T-helper 1 cell treated with Interleukin-12 subunit alpha and Interleukin-12 subunit beta and Interleukin-4 antibody, amounts not matched to agents 30 μg/mL and 1 μg/mL, for 36 hours (primary cell): Measurements from ENCODE around the gene DCX.
"Not testable (repeated sequence)": the region's sequence is repeated elsewhere in the genome, so short reads cannot be mapped to it uniquely, and the experiment has no call there.

ENCODE experiments used
- H3K27ac Mint-ChIP-seq: one replicate; pipeline ENCODE4 v1.8.0; 2021; ENCODE audit warnings: mild to moderate bottlenecking, mixed read lengths
- H3K27me3 Mint-ChIP-seq: one replicate; pipeline ENCODE4 v1.8.0; 2021; ENCODE audit warnings: low read depth, mixed read lengths
- H3K36me3 Mint-ChIP-seq: one replicate; pipeline ENCODE4 v1.8.0; 2021; ENCODE audit warnings: low read depth, mixed read lengths
- H3K4me1 Mint-ChIP-seq: one replicate; pipeline ENCODE4 v1.8.0; 2021; ENCODE audit warnings: low read depth, mixed read lengths
- H3K4me3 Mint-ChIP-seq: one replicate; pipeline ENCODE4 v1.8.0; 2021; ENCODE audit warnings: mild to moderate bottlenecking, moderate library complexity, mixed read lengths
- H3K9me3 Mint-ChIP-seq: one replicate; pipeline ENCODE4 v1.8.0; 2021; ENCODE audit warnings: mixed read lengths

Gene DCX

GRCh38 chrX:111352424-111352823, 59.6 kb downstream of the DCX start:
- no peaks in the 10 kb centered on the region for H3K27me3 Mint-ChIP-seq
- H3K27ac Mint-ChIP-seq = no peak overlapping the region
- H3K36me3 Mint-ChIP-seq = no peaks in the 10 kb centered on the region
- H3K4me1 Mint-ChIP-seq = no peaks in the 10 kb centered on the region
- H3K4me3 Mint-ChIP-seq = no peak overlapping the region
- no peaks in the 10 kb centered on the region for H3K9me3 Mint-ChIP-seq

- no peaks in the 10 kb centered on the region for H3K4me1 Mint-ChIP-seq
- peaks cover 3% of the 10 kb centered on the region for H3K9me3 Mint-ChIP-seq
- H3K4me3 Mint-ChIP-seq = no peak overlapping the region
- H3K36me3 Mint-ChIP-seq = no peaks in the 10 kb centered on the region
- H3K27ac Mint-ChIP-seq = no peak overlapping the region
- no peaks in the 10 kb centered on the region for H3K27me3 Mint-ChIP-seq
Measured at GRCh38 chrX:111349934-111350333, 62.1 kb downstream of the DCX start.

- peaks cover 3% of the 10 kb centered on the region for H3K9me3 Mint-ChIP-seq
Measured at GRCh38 chrX:111349101-111349500, 62.9 kb downstream of the DCX start.

GRCh38 chrX:111348429-111348828, 63.6 kb downstream of the DCX start:
- H3K27ac Mint-ChIP-seq = no peak overlapping the region
- peaks cover 3% of the 10 kb centered on the region for H3K9me3 Mint-ChIP-seq
- no peaks in the 10 kb centered on the region for H3K4me1 Mint-ChIP-seq
- H3K36me3 Mint-ChIP-seq = no peaks in the 10 kb centered on the region
- H3K27me3 Mint-ChIP-seq = no peaks in the 10 kb centered on the region
- H3K4me3 Mint-ChIP-seq = no peak overlapping the region

More at GRCh38 chrX:111349101-111349500, 62.9 kb downstream of the DCX start:
- H3K27ac Mint-ChIP-seq = no peak overlapping the region
- H3K4me3 Mint-ChIP-seq = no peak overlapping the region
- H3K27me3 Mint-ChIP-seq = no peaks in the 10 kb centered on the region
- no peaks in the 10 kb centered on the region for H3K36me3 Mint-ChIP-seq
- H3K4me1 Mint-ChIP-seq = no peaks in the 10 kb centered on the region

GRCh38 chrX:111346150-111346549, 65.8 kb downstream of the DCX start:
- not testable (repeated sequence) for H3K27me3 Mint-ChIP-seq, H3K9me3 Mint-ChIP-seq, H3K4me1 Mint-ChIP-seq, H3K27ac Mint-ChIP-seq, H3K4me3 Mint-ChIP-seq, H3K36me3 Mint-ChIP-seq

GRCh38 chrX:111340054-111340453, 71.9 kb downstream of the DCX start:
- Mint-ChIP-seq H3K4me3 (no peak overlapping the region), H3K9me3 (peaks cover 1% of the 10 kb centered on the region), H3K27ac (no peak overlapping the region), H3K36me3 (no peaks in the 10 kb centered on the region), H3K27me3 (no peaks in the 10 kb centered on the region), H3K4me1 (no peaks in the 10 kb centered on the region)

GRCh38 chrX:111339212-111339611, 72.8 kb downstream of the DCX start:
- Mint-ChIP-seq H3K4me3 (no peak overlapping the region), H3K27me3 (no peaks in the 10 kb centered on the region), H3K4me1 (no peaks in the 10 kb centered on the region), H3K36me3 (no peaks in the 10 kb centered on the region), H3K27ac (no peak overlapping the region), H3K9me3 (no peaks in the 10 kb centered on the region)

GRCh38 chrX:111338095-111338698, 73.8 kb downstream of the DCX start:
- Mint-ChIP-seq H3K4me3 (no peak overlapping the region), H3K36me3 (no peaks in the 10 kb centered on the region), H3K4me1 (no peaks in the 10 kb centered on the region), H3K9me3 (no peaks in the 10 kb centered on the region), H3K27ac (no peak overlapping the region), H3K27me3 (no peaks in the 10 kb centered on the region)

GRCh38 chrX:111337067-111337637, 74.8 kb downstream of the DCX start:
- Mint-ChIP-seq H3K27ac (no peak overlapping the region), H3K9me3 (no peaks in the 10 kb centered on the region), H3K36me3 (no peaks in the 10 kb centered on the region), H3K4me3 (no peak overlapping the region), H3K4me1 (no peaks in the 10 kb centered on the region), H3K27me3 (no peaks in the 10 kb centered on the region)

GRCh38 chrX:111336141-111336540, 75.9 kb downstream of the DCX start:
- Mint-ChIP-seq H3K4me1 (no peaks in the 10 kb centered on the region), H3K36me3 (no peaks in the 10 kb centered on the region), H3K27me3 (no peaks in the 10 kb centered on the region), H3K27ac (no peak overlapping the region), H3K4me3 (no peak overlapping the region), H3K9me3 (no peaks in the 10 kb centered on the region)

GRCh38 chrX:111329370-111329769, 82.6 kb downstream of the DCX start:
- Mint-ChIP-seq H3K27ac (no peak overlapping the region), H3K4me3 (no peak overlapping the region), H3K4me1 (no peaks in the 10 kb centered on the region), H3K36me3 (no peaks in the 10 kb centered on the region), H3K9me3 (no peaks in the 10 kb centered on the region), H3K27me3 (no peaks in the 10 kb centered on the region)

- Mint-ChIP-seq H3K36me3 (no peaks in the 10 kb centered on the region), H3K27me3 (no peaks in the 10 kb centered on the region), H3K4me3 (no peak overlapping the region), H3K4me1 (no peaks in the 10 kb centered on the region), H3K27ac (no peak overlapping the region), H3K9me3 (no peaks in the 10 kb centered on the region)
Measured at GRCh38 chrX:111328858-111329257, 83.1 kb downstream of the DCX start.

GRCh38 chrX:111322231-111322855, 89.6 kb downstream of the DCX start:
- Mint-ChIP-seq H3K27me3 (no peaks in the 10 kb centered on the region), H3K4me1 (no peaks in the 10 kb centered on the region), H3K27ac (no peak overlapping the region), H3K36me3 (no peaks in the 10 kb centered on the region), H3K4me3 (no peak overlapping the region), H3K9me3 (no peaks in the 10 kb centered on the region)

GRCh38 chrX:111319451-111319850, 92.5 kb downstream of the DCX start:
- peaks cover 3% of the 10 kb centered on the region for H3K9me3 Mint-ChIP-seq
- no peaks in the 10 kb centered on the region for H3K27me3 Mint-ChIP-seq
- H3K4me1 Mint-ChIP-seq = no peaks in the 10 kb centered on the region
- no peak overlapping the region for H3K4me3 Mint-ChIP-seq
- no peak overlapping the region for H3K27ac Mint-ChIP-seq
- H3K36me3 Mint-ChIP-seq = no peaks in the 10 kb centered on the region

GRCh38 chrX:111318901-111319300, 93.1 kb downstream of the DCX start:
- Mint-ChIP-seq H3K36me3 (no peaks in the 10 kb centered on the region), H3K27ac (no peak overlapping the region), H3K27me3 (no peaks in the 10 kb centered on the region), H3K4me3 (no peak overlapping the region), H3K9me3 (peaks cover 3% of the 10 kb centered on the region), H3K4me1 (no peaks in the 10 kb centered on the region)
